GM19397 (cell line): ENCODE results near the gene KSR2.
"Not testable (repeated sequence)": the region's sequence is repeated elsewhere in the genome, so short reads cannot be mapped to it uniquely, and the experiment has no call there.

Experiments used
- ATAC-seq: cut with Tn5 transposase; IDR thresholded peaks from one replicate; pipeline ENCODE4 v1.9.1; 2021; ENCODE audit warnings: mild to moderate bottlenecking, moderate library complexity; ENCODE audit not compliant: unreplicated experiment

The KSR2 gene

GRCh38 chr12:117968826-117969659 is at the start of gene KSR2:
KSR2 (minus strand) TSS chr12:117968990; CDS start chr12:117968255, 735 bp downstream.
- peak; percentile 61 for ATAC-seq

GRCh38 chr12:118017926-118018325 is 49.1 kb upstream of the KSR2 start:
- ATAC-seq: no peak

GRCh38 chr12:118016424-118017264 is 47.9 kb upstream of the KSR2 start, which contains the start of gene RFC5:
RFC5 (plus strand) TSS chr12:118016703; CDS start chr12:118016828, 125 bp downstream.
- peak; percentile 99 for ATAC-seq

- ATAC-seq: no peak
Measured at GRCh38 chr12:118015944-118016343, 47.2 kb upstream of the KSR2 start.

- ATAC-seq: no peak
Measured at GRCh38 chr12:118015306-118015705, 46.5 kb upstream of the KSR2 start.

- ATAC-seq: no peak
Measured at GRCh38 chr12:118013283-118013682, 44.5 kb upstream of the KSR2 start.

GRCh38 chr12:118011961-118012360 is 43.2 kb upstream of the KSR2 start:
- no peak for ATAC-seq

GRCh38 chr12:118011377-118011776 is 42.6 kb upstream of the KSR2 start:
- no peak for ATAC-seq

- no peak for ATAC-seq
Measured at GRCh38 chr12:118010903-118011302, 42.1 kb upstream of the KSR2 start.

- ATAC-seq: not testable (repeated sequence)
Measured at GRCh38 chr12:117999806-118000205, 31.0 kb upstream of the KSR2 start.

- ATAC-seq: no peak
Measured at GRCh38 chr12:117998719-117999118, 29.9 kb upstream of the KSR2 start.

GRCh38 chr12:117994551-117995438 is 26.0 kb upstream of the KSR2 start:
- ATAC-seq: no peak

GRCh38 chr12:117986705-117987469 is 18.1 kb upstream of the KSR2 start:
- ATAC-seq: no peak

GRCh38 chr12:117985182-117985581 is 16.4 kb upstream of the KSR2 start:
- ATAC-seq: no peak

GRCh38 chr12:117981267-117981666 is 12.5 kb upstream of the KSR2 start:
- ATAC-seq: no peak

- no peak for ATAC-seq
Measured at GRCh38 chr12:117980616-117981015, 11.8 kb upstream of the KSR2 start.

- no peak for ATAC-seq
Measured at GRCh38 chr12:117977373-117977772, 8.6 kb upstream of the KSR2 start.

GRCh38 chr12:117975006-117975405 is 6.2 kb upstream of the KSR2 start:
- ATAC-seq: no peak

GRCh38 chr12:117972301-117972700 is 3.5 kb upstream of the KSR2 start:
- no peak for ATAC-seq

- no peak for ATAC-seq
Measured at GRCh38 chr12:117970334-117970733, 1.5 kb upstream of the KSR2 start.
